ENCODE results near the gene VN1R2.
A peak's percentile ranks its signal among the peaks of the same experiment; 100 is the strongest.
"Not testable (repeated sequence)": the region's sequence is repeated elsewhere in the genome, so short reads cannot be mapped to it uniquely, and the experiment has no call there.

Gene VN1R2, protein sequence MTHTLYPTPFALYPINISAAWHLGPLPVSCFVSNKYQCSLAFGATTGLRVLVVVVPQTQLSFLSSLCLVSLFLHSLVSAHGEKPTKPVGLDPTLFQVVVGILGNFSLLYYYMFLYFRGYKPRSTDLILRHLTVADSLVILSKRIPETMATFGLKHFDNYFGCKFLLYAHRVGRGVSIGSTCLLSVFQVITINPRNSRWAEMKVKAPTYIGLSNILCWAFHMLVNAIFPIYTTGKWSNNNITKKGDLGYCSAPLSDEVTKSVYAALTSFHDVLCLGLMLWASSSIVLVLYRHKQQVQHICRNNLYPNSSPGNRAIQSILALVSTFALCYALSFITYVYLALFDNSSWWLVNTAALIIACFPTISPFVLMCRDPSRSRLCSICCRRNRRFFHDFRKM

DNA sequence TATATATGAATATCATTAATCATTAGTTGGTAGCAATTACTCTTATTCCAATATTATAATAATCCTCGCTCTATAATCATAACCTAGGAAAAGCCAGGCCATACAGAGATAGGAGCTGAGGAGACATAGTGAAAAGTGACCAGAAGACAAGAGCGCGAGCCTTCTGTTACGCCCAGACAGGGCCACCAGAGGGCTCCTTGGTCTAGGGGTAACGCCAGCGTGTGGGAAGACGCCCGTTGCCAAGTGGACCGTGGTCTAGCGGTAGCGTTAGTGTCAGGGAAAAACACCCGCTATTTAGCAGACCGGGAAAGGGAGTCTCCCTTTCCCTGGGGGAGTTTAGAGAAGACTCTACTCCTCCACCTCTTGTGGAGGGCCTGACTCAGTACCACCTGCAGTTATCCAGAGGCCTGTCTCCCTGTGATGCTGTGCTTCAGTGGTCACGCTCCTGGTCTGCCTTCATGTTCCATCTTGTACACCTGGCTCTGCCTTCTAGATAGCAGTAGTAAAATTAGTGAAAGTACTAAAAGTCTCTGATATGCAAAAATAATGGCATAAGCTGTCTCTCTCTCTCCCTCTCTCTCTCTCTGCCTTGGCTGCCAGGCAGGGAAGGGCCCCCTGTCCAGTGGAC lies at the start of gene VN1R2:
Gene VN1R2, plus strand, starts transcription at position 578 of the 628 bp plus-strand sequence. CDS start 84 bp downstream, outside the sequence.
- not testable (repeated sequence) for DNase-seq (ENCODE audit: low read depth)

DNA sequence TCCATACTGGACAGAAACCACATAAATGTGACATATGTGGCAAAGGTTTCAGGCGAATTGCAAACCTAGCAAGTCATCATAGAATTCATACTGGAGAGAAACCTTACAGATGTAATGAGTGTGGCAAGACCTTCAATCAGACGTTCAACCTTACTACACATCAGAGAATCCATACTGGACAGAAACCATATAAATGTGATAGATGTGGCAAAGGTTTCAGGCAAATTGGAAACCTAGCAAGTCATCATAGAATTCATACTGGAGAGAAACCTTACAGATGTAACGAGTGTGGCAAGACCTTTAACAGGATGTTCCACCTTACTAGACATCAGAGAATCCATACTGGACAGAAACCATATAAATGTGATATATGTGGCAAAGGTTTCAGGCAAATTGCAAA lies 46.5 kb upstream of the VN1R2 start:
- not testable (repeated sequence) for DNase-seq (ENCODE audit: low read depth)

DNA sequence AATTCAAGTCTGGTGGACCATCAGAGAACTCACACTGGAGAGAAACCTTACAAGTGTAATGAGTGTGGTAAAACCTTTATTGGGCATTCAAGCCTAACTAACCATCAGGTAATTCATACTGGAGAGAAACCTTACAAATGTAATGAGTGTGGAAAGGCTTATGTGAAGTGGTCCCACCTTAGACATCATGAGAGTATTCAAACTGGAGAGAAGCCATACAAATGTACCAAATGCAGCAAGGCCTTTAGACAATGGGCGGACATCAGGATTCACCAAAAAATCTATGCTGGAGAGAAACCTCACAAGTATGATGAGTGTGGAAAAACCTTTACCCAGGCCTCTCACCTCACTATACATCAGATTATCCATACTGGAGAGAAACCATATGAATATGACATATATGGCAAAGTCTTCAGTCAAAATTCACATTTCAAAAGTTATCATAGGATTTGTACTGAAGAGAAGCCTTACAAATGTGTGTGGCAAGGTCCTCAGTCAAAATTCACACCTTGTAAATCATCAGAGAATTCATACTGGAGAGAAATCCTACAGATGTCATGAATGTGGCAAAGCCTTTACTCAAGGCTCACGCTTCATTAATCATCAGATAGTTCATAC lies 45.3 kb upstream of the VN1R2 start:
- no peak for DNase-seq (ENCODE audit: low read depth)

DNA sequence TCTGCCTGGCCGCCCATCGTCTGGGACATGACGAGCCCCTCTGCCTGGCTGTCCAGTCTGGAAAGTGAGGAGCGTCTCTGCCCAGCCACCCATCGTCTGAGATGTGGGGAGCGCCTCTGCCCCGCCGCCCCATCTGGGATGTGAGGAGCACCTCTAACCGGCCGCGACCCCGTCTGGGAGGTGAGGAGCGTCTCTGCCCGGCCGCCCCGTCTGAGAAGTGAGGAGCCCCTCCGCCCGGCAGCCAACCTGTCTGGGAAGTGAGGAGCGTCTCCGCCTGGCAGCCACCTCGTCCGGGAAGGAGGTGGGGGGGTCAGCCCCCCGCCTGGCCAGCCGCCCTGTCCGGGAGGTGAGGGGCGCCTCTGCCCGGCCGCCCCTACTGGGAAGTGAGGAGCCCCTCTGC lies 35.4 kb upstream of the VN1R2 start:
- DNase-seq (ENCODE audit: low read depth) = not testable (repeated sequence)

DNA sequence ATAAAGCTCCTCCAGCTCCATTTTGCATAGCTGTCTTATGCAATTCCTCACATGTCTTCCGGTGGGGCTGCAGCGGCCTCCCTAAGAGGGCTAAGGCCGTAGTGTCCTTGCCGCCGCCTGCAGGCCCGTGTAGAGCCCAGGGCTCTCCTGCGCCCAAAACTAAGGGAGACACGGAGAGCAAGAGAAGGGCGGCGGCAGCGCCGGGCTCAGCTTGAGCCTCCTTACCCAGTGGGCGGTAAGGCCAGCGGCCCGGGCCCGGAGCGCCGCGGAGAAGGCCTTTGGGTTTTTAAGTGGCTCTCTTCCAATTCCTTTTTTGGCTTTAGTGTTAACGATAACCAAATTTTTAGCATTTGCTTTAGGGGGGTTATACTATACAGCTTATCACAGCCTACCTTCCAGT lies 33.5 kb upstream of the VN1R2 start:
- DNase-seq (ENCODE audit: low read depth) = no peak

DNA sequence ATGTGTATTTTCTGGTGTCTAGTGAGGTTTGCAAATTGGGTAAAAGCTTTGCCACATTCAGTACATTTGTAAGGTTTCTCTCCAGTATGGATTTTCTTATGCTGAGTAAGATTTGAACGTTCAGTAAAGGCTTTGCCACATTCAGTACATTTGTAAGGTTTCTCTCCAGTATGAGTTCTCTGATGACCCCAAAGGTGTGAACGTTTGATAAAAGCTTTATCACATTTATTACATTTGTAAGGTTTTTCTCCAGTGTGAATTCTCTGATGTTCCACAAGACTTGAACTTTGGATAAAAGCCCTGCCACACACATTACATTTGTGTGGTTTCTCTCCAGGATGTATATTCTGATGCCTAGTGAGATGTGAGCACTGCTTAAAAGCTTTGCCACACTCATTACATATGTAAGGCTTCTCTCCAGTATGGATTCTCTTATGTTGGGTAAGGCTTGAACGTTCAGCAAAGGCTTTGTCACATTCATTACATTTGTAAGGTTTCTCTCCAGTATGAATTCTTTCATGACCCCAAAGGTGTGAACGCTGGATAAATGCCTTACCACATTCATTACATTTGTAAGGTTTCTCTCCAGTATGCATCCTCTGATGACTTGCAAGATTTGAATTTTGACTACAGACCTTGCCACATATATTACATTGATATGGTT lies 20.8 kb upstream of the VN1R2 start:
- no peak for DNase-seq (ENCODE audit: low read depth)

DNA sequence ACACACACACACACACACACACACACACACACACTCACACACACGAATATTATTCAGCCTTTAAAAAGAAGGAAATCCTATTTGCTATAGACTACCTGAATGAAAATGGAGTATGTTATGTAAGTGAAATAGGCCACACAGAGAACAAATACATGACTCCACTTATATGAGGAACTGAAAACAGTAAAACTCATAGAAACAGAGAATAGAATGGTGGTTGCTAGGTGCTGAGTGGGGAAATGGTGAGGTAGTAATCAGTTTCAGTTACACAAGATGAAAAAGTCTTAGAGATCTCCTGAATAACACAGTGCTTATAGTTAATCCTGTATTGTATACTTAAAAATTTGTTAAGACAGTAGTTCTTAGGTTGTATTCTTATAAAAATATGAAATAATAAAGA lies 11.6 kb upstream of the VN1R2 start:
- DNase-seq (ENCODE audit: low read depth) = no peak

DNA sequence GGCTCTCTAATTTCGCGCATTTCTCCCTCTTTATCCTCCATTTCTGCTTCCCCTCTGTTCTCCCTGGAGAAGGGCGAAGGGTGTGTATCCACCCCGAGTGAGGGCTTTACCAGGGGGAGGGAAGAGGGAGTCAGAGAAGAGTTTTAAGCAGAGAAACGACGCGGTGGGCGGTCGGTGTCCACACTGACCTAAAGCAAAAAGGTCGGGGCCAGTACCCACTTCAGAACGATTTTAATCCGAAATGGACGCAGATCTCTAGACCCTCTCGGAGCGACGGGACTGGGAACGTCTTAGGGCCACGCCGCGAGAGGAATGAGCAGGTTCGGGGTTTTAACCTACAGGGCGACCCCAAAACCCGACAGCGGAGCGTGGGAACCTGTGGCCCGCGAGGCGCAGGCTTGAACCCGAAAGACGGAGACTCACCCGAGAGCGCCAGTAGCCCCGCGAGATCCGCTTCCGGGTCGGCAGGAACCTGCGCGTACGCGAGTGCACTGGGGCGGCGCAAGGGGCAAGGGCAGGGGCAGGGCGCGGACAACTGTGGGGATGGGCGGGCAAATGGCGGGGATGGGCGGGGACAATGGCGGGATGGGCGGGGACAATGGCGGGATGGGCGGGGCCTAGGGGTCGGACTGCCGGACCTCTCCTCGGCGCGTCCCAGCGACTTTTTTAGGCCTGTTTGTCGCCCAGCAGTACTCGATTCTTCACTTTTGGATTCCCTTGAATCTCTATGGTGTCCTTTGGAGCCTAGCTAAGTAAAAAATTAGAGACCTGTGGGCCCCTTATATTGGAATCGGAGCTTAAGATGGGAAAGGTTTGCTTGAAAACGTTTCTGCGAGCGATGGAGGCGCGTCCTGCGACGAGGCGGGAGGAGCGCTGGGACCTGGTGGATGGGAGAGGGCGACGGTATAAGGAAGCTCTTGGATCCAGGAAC lies 3.4 kb upstream of the VN1R2 start, which contains the start of gene ZNF677:
Gene ZNF677, minus strand, starts transcription at position 463 of the 931 bp plus-strand sequence. CDS start 3,323 bp downstream, outside the sequence.
- peak; percentile 71 for DNase-seq (ENCODE audit: low read depth)

DNA sequence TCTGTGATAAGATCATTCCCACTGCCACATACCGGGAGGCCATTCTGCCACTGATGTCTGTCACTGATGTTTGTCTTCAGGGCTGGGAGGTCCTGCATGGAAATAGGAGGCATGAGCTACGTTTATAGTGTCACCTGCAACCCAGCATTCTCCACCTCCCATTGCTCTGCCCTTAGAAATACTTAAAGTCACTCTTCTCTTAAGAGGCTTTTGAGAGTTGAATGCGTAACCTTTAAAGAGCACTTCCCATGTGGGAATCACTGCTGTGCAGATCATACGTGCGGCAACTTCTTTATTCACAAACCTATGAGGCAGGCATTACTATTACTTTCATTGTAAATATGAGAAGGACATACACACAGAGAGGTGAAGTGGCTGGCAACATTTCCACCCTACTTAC lies 9.5 kb downstream of the VN1R2 start, which contains the start of gene VN1R4:
Gene VN1R4, minus strand, starts transcription at position 101 of the 400 bp plus-strand sequence. Its CDS starts 58 bp downstream, at position 43.
- not testable (repeated sequence) for DNase-seq (ENCODE audit: low read depth)

DNA sequence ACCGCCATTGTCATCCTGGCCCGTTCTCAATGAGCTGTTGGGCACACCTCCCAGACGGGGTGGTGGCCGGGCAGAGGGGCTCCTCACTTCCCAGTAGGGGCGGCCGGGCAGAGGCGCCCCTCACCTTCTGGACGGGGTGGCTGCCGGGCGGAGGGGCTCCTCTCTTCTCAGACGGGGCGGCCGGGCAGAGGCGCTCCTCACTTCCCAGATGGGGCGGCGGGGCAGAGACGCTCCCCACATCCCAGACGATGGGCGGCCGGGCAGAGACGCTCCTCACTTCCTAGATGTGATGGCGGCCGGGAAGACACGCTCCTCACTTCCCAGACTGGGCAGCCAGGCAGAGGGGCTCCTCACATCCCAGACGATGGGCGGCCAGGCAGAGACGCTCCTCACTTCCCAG lies 11.8 kb downstream of the VN1R2 start:
- not testable (repeated sequence) for DNase-seq (ENCODE audit: low read depth)

DNA sequence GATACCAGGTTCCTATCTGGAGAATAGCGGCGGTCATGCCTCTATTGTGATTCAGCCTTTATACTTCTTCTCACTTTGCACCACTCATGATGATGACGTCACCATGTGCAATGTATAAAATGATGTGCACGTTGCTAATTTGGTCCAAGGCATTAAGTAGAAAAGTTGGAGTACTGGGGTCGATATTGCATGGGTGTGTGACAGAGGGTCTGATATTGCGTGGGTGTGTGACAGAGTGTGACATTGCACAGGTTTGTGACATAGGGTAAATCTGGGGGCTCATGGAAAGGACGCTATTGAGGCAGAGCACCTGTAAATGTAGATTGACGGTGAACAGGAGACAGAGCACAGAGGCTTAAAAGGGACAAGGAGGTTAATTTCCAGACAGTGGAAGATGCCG lies 14.0 kb downstream of the VN1R2 start:
- DNase-seq (ENCODE audit: low read depth) = no peak

DNA sequence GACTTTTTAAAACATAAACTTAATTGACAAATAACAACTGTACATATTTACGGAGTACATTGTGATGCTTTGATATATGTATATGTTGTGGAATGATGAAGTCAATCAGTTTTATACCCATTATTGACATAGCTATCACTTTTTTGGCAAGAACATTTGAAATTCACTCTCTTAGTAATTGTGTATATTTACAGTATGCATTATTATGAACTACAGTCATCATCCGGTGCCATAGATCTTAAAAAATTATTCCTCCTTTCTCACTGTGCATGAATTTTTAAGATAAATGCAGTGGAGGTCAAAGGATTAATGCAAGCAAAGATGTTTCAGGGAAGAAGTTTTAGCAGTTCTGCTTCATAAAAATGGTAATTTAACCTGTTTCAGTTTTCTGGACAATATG lies 17.4 kb downstream of the VN1R2 start:
- no peak for DNase-seq (ENCODE audit: low read depth)

DNA sequence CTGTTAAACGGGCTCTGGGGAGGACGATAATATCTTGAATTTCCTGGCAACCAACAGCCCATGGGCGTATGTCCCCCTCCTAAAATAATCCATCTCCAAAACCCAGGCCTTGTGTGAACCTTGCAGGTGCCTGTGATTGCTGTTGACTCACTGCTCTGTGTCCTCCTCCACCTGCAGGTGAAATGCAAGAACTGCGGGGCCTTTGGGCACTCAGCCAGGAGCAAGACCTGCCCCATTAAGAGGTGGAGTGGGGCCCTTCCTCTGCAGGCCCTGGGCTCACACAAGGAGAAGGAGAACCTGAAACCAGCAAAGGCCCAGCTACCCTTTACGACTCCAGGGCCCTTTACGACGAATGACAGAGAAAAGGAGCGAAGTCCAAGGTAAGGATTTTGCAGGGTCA lies 23.9 kb downstream of the VN1R2 start:
- DNase-seq (ENCODE audit: low read depth) = not testable (repeated sequence)

DNA sequence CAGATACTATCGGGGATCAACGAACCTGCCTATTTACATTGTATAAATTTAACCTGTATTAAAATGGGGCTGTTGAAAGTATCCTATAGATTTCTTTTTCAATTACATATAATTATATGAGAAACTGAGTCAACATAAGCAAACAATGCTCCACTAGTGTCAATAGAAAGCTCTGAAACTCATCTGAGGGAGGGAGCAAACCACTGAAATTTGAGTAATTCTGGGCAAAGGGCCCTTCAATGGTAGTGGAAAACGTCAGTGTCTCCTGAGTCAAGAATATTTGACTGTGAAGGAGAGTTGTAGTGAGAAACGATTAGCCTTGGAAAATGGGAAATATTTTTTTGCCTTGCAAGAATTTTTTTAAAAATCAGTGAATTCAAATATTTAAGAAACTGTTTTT lies 27.0 kb downstream of the VN1R2 start:
- no peak for DNase-seq (ENCODE audit: low read depth)

DNA sequence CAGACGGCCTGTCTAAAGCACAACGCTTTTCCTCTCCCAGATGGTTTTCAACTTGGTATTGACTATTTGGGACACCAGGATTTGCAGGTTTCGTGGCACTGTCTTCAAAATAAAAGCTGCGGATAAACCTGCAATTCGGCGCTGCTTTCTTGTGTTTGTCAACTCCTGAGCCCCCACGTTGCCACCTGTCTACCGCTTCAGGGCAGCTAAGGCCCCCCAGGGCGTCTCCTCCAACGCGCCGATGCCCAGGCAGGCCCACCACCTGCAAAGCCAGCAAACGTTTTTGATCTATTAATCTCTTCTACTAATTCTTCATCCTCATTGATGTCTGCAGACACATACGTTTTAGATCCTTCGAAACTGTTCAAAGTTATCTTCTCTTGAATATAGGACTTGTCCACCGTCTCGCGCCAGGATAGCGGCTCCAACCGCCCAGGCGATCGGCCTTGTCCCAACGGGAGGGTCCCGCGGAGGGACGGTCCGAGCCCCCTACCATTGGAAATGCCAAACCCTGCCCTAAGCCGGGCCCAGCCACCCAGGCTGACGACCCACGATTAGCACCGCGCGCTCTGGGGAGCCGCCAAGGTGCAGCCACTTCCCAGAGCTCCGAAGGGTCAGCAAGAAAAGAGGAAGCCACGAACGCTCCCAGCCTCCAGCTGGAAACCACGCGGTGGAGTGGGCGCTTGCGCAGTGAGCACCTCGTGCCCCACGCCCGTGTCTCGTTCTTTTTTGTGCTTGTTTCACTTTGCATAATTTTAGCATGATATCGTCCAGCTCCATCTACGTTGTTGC lies 32.9 kb downstream of the VN1R2 start:
- DNase-seq (ENCODE audit: low read depth) = no peak

DNA sequence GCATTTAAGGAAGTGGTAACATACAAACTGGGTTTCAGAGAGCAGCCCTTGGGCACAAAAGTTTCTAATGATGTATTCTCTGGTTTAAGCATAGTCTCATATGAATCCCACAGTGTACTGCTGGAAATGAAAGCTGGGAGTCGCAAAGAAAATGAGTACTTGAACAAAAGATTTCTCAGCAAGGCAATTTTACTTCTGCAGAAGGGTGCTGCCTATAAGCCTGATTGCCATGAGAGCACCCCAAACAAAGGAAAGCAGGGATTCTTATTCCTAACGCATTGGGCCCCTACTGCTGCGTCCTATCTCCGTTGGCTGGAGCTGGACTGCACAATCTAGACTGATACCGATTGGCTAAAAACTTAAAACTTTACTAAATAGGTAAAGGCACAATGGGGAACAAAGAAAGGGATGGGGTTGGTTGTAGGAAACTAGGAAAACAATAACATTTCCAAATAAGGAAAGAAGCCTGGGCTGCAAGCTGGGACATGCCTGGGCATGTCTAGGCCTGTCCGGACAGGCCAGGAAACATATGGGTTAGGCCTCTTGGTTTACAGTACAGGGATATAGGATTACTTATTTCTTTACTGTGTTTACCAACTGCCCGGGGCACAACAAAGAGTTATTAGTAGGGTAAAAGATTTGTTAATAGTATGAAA lies 36.8 kb downstream of the VN1R2 start:
- no peak for DNase-seq (ENCODE audit: low read depth)

DNA sequence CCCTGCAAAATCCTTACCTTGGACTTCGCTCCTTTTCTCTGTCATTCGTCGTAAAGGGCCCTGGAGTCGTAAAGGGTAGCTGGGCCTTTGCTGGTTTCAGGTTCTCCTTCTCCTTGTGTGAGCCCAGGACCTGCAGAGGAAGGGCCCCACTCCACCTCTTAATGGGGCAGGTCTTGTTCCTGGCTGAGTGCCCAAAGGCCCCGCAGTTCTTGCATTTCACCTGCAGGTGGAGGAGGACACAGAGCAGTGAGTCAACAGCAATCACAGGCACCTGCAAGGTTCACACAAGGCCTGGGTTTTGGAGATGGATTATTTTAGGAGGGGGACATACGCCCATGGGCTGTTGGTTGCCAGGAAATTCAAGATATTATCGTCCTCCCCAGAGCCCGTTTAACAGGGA lies 43.2 kb downstream of the VN1R2 start:
- not testable (repeated sequence) for DNase-seq (ENCODE audit: low read depth)

DNA sequence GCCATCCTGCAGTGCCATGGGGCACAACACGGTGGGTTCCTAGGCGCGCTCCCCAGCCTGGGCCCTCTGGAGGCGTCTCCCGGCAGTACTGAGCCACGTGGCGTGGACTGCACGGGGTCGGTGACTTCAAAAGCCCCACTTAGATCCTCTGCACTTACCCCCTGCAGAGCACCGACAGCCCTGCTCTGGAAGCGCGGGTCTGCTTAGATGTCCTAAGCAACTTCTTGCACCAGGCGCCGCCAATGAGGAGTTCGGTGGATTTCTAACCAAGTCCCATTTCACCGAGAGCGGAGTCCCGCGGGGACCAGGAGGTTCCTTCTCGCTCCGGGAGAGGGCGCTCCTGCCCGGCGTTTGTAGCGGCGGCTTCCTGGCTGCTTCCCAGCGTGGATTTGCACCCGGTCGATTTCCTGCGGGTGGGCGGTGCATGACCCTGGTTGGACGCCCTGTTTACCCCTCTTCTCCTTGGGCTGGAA lies 50.3 kb downstream of the VN1R2 start:
- DNase-seq (ENCODE audit: low read depth) = no peak
